ENCODE measurements around the gene TMPRSS4. TPM values are rescaled to one million over a fixed set of nuclear protein-coding genes. Genes with fewer than 3 reads are reported as not detected.

Gene TMPRSS4
- total and polyA plus RNA-seq, 2 of the 13 experiments (the other 11 are each of a cell fraction or from before 2014, with no cell fraction given): 0.32 TPM; not detected in 1

GRCh38 chr11:118145285-118146227 is 68.7 kb downstream of the TMPRSS4 start (continued):
- no peak for TF ChIP-seq ZNF503 (CRISPR knock-in tag; IDR thresholded peaks at IDR 0.05)
- TF ChIP-seq KMT2B (CRISPR knock-in tag; IDR thresholded peaks at IDR 0.05): no peak
- TF ChIP-seq REPIN1 (CRISPR knock-in tag; IDR thresholded peaks at IDR 0.05; ENCODE audit: borderline replicate concordance, low read depth): no peak
- TF ChIP-seq ZNF512B (CRISPR knock-in tag; IDR thresholded peaks at IDR 0.05; ENCODE audit: borderline replicate concordance): no peak
- no peak for TF ChIP-seq CREM (IDR thresholded peaks at IDR 0.05)
- TF ChIP-seq CREM (CRISPR knock-in tag; IDR thresholded peaks at IDR 0.05): no peak
- no peak for TF ChIP-seq MED13 (CRISPR knock-in tag; IDR thresholded peaks at IDR 0.05)
- TF ChIP-seq SMYD3 (CRISPR knock-in tag; IDR thresholded peaks at IDR 0.05): no peak
- TF ChIP-seq FUBP1 (CRISPR knock-in tag; IDR thresholded peaks at IDR 0.05; ENCODE audit: borderline replicate concordance): no peak
- TF ChIP-seq ZNF543 (CRISPR knock-in tag; IDR thresholded peaks at IDR 0.05): no peak
- no peak for TF ChIP-seq PPARG (CRISPR knock-in tag; conservative IDR thresholded peaks at IDR 0.05)
- TF ChIP-seq YY1 (IDR thresholded peaks at IDR 0.05; ENCODE audit: insufficient read depth, insufficient replicate concordance, low read depth, low read length): no peak
- no peak for TF ChIP-seq ZBTB33 (CRISPR knock-in tag; IDR thresholded peaks at IDR 0.05)
- TF ChIP-seq DDIT3 (CRISPR knock-in tag; IDR thresholded peaks at IDR 0.05): no peak
- no peak for TF ChIP-seq ZNF746 (CRISPR knock-in tag; IDR thresholded peaks at IDR 0.05)
- no peak for TF ChIP-seq IRX3 (CRISPR knock-in tag; IDR thresholded peaks at IDR 0.05; ENCODE audit: borderline replicate concordance, low read depth)
- no peak; the same call in 1 of the 2 replicates for TF ChIP-seq ZNF343 (CRISPR knock-in tag; IDR thresholded peaks at IDR 0.05)
- no peak for TF ChIP-seq KLF15 (CRISPR knock-in tag; IDR thresholded peaks at IDR 0.05; ENCODE audit: borderline replicate concordance)
- 0 out of 2 replicates have a peak, but pooled peaks have one; percentile 46 for TF ChIP-seq GTF3A (CRISPR knock-in tag; conservative IDR thresholded peaks at IDR 0.05)

Measured in HepG2 (cell line).